OCI-M2 (cell line): ENCODE data around the gene TADA2A.

Experiments
- DNase-seq: peaks from one replicate; lab custom pipeline; 2025; ENCODE audit not compliant: unreplicated experiment; lab: John Stamatoyannopoulos, UW

The TADA2A gene

GRCh38 chr17:37461668-37462067, 55.0 kb downstream of the TADA2A start:
- no peak for DNase-seq

GRCh38 chr17:37462492-37462891, 55.8 kb downstream of the TADA2A start:
- DNase-seq: no peak

DNA sequence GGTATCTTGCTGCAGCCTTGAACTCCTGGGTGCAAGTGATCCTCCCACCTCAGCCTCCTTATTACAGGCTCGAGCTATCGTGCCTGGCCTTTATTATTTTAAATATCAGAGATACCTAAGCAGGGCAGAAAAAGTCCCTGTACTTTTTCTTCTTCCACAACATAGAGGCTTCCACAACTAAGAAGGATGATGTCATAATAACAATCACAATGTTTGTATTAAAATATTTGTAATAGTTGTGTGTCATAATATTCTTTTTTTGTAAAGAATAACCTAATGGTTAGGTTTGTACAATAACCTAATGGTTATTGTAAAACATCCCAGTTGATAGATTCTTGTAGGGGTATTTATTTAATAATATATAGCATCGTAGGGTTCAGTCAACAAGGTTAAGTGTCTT, 56.4 kb downstream of the TADA2A start:
- no peak for DNase-seq

DNA sequence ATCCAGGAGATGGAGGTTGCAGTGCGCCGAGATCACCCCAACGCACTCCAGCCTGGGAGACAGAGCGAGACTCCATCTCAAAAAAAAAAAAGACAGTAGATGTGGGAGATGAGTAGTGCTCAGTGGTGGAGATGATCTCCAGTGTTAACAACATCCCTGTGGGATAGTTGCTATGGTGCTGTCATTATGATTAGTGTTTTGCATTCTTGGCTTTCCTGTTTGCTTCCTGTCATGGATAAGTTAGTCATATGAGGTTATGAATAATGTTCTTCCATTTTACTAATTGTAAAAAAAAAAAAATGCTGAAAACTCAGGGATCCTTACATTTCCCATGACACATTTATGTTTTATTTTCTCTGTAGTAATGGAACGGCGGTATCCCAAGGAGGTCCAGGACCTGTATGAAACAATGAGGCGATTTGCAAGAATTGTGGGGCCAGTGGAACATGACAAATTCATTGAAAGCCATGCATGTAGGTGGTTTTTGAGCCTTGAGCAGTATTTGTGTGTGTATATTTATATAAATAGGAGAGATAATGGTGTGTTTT, 58.5 kb downstream of the TADA2A start:
- DNase-seq: no peak

- DNase-seq: no peak
These were observed 59.8 kb downstream of the TADA2A start for GRCh38 chr17:37466471-37466870.

- DNase-seq: no peak
These were observed 63.5 kb downstream of the TADA2A start for GRCh38 chr17:37470181-37470580.

DNA sequence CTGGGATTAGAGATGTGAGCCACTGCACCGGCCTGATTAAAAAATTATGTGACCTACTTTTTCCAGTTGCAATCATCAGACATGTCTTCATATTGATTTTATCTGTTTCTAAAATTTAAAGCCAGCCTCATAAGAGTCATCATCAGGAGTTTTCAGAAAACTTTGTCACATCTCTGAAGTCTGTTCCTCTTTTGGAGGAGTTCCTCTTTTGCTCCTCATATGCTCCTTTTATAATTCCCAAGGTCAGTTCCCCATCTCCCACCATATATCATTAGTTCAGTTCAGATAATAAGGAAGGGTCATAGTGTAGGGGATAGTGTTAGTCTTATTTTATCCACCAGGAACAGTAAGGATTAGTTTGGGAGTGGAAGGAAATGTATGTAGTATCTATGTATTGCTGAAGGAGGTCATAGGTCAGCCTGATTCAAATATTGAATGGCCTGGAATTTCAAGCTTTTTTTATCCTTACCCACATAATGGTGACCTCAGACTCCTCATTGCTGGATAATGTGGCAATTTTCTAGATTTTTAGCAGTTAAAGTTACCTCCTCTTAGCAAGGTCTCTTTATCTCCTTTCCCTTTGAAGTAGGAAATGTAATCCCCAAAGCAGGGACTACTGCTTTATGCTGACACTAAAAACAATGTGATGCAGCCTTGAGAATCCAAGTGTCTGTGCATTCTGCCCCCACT, 69.2 kb downstream of the TADA2A start:
- no peak for DNase-seq

DNA sequence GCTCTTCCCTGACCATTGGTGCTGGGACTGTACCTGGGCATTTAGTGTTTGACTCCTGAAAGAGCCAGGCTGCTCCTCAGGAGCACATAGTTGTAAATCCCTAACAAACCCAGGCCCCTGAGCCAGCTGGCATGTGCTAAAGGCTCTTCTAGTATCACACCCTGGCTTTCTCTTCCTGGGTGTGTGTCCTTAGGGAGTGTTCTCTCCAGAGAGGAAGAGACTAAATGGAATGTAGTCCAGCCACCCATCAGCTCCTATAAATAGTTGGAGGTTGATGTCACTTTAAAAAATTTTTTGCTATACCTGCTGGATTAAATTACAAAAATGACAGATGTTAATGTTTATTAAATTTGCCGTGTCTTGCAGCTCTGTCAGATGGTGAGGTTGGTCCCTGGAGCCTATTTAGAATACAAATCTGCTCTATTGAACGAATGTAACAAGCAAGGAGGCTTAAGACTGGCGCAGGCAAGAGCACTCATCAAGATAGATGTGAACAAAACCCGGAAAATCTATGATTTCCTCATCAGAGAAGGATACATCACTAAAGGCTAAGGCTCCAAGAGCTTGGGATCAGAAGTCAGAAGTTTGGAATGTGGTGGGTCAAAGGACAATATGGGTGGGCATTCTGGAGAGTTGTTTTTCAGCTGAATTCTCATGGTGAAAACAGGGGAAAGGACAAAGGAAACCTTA, 69.9 kb downstream of the TADA2A start:
- no peak for DNase-seq

DNA sequence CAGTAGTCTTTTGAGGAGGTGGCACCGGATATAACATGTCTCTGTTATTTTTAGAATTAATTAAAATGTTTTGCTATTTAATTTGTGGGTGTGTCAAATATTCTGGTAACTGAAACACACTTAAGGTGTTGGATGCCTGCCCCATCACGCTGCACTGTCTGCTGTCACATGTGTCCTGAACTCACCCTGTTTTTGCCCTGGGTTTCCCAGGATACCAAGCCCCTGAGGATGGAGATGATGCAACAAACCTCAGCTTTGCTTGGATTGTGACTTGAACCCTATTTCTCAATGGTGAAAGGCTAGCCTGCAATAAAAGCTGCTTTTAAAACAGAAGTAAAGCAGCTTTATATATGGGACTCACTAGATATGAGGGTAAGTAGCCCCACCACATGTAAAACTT, 71.5 kb downstream of the TADA2A start:
- no peak for DNase-seq

GRCh38 chr17:37479025-37479424, 72.3 kb downstream of the TADA2A start:
- DNase-seq: no peak

GRCh38 chr17:37480427-37480826, 73.7 kb downstream of the TADA2A start:
- no peak for DNase-seq

DNA sequence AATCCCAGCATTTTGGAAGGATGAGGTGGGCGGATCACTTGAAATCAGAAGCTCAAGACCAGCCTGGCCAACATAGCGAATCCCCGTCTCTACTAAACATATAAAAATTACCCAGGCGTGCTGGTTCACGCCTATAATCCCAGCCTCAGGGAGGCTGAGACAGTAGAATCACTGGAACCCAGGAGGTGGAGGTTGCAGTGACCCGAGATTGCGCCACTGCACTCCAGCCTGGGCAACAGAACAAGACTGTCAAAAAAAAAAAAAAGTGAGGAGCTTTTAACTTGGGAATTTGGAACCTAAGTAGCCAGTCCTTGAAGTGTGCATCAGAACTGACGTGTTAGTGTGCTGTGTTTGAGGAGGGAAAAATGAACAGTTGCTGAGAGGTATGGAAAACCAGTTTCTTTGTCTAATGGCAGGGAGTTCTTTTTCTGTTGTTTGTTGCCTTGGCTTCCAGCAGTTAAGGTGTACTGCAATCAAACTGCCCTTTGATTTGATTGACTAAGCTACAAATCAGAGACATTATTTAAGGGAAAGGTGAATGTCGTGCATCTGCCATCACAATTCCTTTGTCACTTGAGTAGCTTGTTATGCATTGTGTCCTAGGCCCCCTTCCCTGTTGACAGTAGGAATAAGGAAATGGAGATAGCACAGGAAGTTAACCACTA, 74.4 kb downstream of the TADA2A start:
- no peak for DNase-seq

DNA sequence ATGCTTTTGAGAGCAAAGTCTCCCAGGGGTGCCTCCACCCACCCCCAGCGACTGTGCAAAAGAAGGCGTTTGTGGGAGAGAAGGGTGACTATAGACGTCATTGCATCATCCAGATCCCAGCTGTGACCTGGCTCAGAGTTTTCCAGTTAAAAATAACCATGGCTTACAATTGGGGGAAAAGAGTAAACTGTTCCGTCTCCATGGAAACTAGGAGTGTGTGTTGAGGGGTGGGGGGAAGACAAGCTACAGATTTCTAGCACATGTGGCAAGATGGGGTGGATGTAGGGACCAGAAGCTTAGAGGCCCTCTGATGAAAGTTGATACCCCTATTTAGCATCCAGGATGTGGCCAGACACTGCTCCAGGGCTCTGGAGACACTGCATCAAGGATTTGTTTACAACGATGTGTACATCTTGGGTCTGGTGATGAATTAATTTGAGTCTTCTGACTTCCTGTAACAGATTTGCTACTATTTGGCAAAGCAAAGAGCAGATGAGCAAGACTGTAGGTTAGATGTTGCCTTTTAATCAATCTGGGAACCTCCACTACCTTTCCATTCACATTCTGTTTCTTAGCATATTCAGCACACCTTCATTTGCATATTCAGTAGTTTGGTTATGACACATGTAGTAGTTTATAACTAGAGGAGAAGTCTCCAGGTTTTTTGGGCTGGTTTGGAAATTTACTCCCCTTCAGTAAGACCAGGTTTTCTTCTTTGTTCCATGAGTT, 76.8 kb downstream of the TADA2A start:
- DNase-seq: no peak

DNA sequence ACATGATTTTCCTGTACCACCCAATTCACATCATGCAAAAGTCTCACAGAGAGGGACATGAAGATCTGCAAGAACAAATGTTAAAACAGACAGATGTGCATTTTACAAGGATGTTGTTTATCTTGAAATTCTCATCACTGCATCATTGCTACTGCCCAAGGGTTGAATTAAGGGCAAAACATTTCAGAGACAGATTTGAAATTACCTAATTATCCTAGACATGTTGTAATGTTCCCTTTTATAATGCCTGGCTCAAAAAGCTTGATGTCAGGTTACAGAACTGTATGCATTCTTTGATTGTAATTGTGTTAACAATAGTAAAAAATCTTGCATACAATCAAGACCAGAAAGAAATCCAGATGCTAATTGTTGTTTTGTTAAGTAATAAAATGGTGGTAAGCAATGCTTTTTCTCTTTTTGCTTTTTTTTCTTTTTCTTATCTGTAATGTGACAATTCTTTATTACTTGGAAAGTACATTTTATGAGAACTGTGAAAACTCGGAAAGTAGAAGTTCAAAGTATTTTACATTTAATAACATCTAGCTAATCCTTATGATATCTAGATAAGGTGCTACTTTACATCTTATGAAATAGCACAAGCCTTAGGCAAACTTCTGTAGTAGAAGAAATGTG, 79.4 kb downstream of the TADA2A start:
- no peak for DNase-seq

DNA sequence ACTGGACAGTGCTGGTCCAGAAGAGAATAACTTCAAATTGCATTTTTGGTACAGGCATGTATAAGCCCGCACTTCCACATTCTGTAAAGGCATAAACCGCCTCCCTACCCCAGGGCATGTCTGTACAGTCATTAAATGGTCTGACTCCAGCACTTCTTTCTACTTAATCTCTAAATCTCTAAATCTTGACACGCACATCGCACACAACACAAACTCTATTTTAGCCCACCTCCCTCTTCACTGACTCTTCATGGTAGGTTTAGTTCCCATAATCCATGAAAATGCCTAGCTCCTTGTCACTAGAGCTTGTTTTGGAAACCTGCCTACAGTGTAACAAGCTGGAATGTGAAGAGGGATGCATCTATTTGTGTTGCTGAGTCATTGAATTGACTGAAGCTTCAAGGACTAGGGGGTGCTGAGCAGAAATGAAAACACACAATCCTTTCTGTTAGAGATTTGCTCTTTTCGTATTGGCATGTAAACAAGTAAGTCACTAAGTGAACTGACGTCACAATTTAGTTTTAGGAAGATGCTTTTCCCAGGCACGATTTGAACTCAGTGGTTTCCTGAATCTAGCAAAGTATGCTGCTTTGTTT, 81.4 kb downstream of the TADA2A start:
- no peak for DNase-seq

- no peak for DNase-seq
These were observed 82.0 kb downstream of the TADA2A start for GRCh38 chr17:37488607-37489196.

DNA sequence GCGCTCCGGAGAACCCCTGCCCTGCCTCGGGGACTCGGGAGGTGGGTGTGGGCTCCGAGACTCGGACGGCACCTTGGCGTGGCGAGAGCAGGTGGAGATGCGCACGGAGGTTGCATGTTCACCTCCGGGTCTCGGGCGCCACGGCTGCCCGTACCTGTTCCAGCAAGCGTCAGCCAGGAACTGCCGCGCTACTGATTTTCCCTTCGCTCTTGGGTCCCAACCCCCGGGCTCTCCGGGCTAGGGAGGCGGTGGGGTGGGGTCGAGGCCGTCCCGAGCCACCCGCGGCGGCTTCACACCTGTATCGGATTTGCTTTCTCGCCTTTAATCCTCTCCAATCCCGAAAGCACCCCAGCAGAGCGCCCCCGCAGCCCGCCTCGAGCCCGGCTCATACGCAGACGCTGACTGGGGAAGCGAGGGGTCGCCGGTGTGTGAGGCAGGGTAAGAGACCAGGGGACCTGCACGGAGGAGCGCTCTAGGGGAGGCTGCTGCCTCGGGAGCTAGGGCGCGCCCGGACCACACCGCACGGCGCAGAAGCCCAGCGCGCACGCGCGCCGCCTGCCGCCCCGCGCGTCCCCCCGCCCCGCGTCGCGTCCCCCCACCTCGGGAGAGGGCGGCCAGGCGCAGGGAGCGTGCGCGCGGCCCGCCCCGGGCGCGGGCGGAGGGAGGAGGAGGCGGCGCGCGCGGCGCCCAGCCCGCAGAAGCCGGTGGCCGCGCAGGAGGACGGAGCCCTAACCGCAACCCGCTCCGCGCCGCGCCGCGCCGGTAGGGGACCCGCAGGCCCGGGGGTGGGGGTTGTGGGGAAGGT, 82.7 kb downstream of the TADA2A start, which contains the start of gene DUSP14:
Gene DUSP14, plus strand, starts transcription at position 695 of the 805 bp plus-strand sequence. CDS start 22,382 bp downstream, outside the sequence.
- no peak for DNase-seq

- no peak for DNase-seq
These were observed 83.4 kb downstream of the TADA2A start for GRCh38 chr17:37490022-37490587.
